Breast epithelium (tissue), 4 donors: ENCODE data around the gene MMP23B. TPM values are rescaled to one million over a fixed set of nuclear protein-coding genes. Genes with fewer than 3 reads are reported as not detected.
"Not testable (repeated sequence)": the region's sequence is repeated elsewhere in the genome, so short reads cannot be mapped to it uniquely, and the experiment has no call there.

Experiments
- DNase-seq, 2 donors: peaks; one replicate each; pipeline ENCODE4 v3.0.0-alpha.2; 2019; ENCODE audit warnings: low spot score in 2 of 2
- H3K27ac ChIP-seq, 2 donors: fragments of 200-600 bp; sonication (generic) in 1 of 2; one replicate each; pipeline ENCODE4 v1.5.1; 2016 to 2019; ENCODE audit warnings: mild to moderate bottlenecking in 1 of 2
- H3K27me3 ChIP-seq, 2 donors: fragments of 200-600 bp; sonication (generic) in 1 of 2; one replicate each; pipeline versions ENCODE4 v1.5.1 to v1.6.0; 2017 to 2019; ENCODE audit warnings: control low read depth in 1 of 2, mild to moderate bottlenecking in 1 of 2
- H3K36me3 ChIP-seq: fragments of 200-600 bp; one replicate; pipeline ENCODE4 v1.5.1; 2019
- H3K4me1 ChIP-seq, 2 donors: fragments of 200-600 bp; sonication (generic); one replicate each; pipeline ENCODE4 v1.5.1; 2016 to 2019; ENCODE audit warnings: control low read depth in 1 of 2
- H3K4me3 ChIP-seq, 3 donors: fragments of 200-600 bp; sonication (generic); 1 replicate in 2 of 3; 2 replicates in 1 of 3; pipeline ENCODE4 v1.5.1; 2016 to 2019; ENCODE audit warnings: mild to moderate bottlenecking in 3 of 3, moderate library complexity in 2 of 3
- H3K9me3 ChIP-seq, 2 donors: fragments of 200-600 bp; sonication (generic) in 1 of 2; one replicate each; pipeline ENCODE4 v1.5.1; 2016 to 2019; ENCODE audit warnings: control low read depth in 1 of 2
- POLR2A ChIP-seq: fragments of 450-650 bp; IDR thresholded peaks from one replicate; pipeline ENCODE4 v1.6.1; 2016; ENCODE audit warnings: antibody characterized with exemption, mild to moderate bottlenecking, moderate library complexity
- POLR2AphosphoS5 ChIP-seq, 3 donors: sonication (generic); formaldehyde crosslinking; IDR thresholded peaks; one replicate each; pipeline ENCODE4 v1.6.1; 2017; ENCODE audit warnings: antibody characterized with exemption in 3 of 3
- intact Hi-C: fragments of 100-400 bp; cut with DNase I; formaldehyde crosslinking; loops from one replicate; pipeline ENCODE4 v1.15.1; 2023; ENCODE audit warnings: low total_unique reads
- total RNA-seq, 3 donors: library from RNA; depleted of rRNA; stranded (reverse); fragments of >200 nt; gene quantifications; one replicate each; pipeline ENCODE4 v1.1.0, GENCODE V29; 2016
- TF ChIP-seq, protein P1 (sequence below), 3 donors: fragments of 450-650 bp; IDR thresholded peaks; one replicate each; pipeline ENCODE4 v1.5.1; 2016 to 2017; ENCODE audit warnings: antibody characterized with exemption in 3 of 3, mild to moderate bottlenecking in 3 of 3, moderate library complexity in 3 of 3

Gene MMP23B
- total RNA-seq, 3 donors from 2014 or later: 2.7 to 15.5 (median 7.5) TPM

DNA sequence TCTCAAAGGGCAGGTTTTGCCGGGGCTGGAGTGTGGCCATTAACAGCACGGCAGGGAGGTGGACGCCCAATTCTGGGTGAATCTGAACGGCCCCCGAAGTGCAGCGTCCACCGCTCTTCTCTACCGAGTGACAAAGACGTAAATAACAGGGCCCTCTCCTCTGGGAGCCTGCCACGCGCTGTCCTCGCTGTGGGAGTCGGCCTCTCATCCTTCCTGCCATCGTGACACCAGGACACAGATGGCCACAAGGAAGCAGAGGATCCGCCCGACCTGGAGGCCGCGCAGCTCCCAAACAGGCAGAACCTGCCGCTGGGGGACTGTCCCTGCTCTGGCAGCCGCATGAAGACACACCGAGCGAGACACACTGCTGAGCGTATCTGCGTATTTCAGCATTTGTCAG lies 38.9 kb downstream of the MMP23B start:
- Histone ChIP-seq H3K4me3 (no peak overlapping the region), H3K9me3 (no peaks in the 10 kb centered on the region), H3K27ac (no peak overlapping the region), H3K36me3 (peaks cover under 1% of the 10 kb centered on the region), H3K4me1 (no peaks in the 10 kb centered on the region), H3K27me3 (no peaks in the 10 kb centered on the region)
- intact Hi-C loops: no loop called here
- DNase-seq: no peak
- TF ChIP-seq POLR2A (no peak), POLR2AphosphoS5 (IDR thresholded peaks at IDR 0.05) (no peak)
- TF ChIP-seq, protein P1, sequence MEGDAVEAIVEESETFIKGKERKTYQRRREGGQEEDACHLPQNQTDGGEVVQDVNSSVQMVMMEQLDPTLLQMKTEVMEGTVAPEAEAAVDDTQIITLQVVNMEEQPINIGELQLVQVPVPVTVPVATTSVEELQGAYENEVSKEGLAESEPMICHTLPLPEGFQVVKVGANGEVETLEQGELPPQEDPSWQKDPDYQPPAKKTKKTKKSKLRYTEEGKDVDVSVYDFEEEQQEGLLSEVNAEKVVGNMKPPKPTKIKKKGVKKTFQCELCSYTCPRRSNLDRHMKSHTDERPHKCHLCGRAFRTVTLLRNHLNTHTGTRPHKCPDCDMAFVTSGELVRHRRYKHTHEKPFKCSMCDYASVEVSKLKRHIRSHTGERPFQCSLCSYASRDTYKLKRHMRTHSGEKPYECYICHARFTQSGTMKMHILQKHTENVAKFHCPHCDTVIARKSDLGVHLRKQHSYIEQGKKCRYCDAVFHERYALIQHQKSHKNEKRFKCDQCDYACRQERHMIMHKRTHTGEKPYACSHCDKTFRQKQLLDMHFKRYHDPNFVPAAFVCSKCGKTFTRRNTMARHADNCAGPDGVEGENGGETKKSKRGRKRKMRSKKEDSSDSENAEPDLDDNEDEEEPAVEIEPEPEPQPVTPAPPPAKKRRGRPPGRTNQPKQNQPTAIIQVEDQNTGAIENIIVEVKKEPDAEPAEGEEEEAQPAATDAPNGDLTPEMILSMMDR (IDR thresholded peaks at IDR 0.05): no peak

DNA sequence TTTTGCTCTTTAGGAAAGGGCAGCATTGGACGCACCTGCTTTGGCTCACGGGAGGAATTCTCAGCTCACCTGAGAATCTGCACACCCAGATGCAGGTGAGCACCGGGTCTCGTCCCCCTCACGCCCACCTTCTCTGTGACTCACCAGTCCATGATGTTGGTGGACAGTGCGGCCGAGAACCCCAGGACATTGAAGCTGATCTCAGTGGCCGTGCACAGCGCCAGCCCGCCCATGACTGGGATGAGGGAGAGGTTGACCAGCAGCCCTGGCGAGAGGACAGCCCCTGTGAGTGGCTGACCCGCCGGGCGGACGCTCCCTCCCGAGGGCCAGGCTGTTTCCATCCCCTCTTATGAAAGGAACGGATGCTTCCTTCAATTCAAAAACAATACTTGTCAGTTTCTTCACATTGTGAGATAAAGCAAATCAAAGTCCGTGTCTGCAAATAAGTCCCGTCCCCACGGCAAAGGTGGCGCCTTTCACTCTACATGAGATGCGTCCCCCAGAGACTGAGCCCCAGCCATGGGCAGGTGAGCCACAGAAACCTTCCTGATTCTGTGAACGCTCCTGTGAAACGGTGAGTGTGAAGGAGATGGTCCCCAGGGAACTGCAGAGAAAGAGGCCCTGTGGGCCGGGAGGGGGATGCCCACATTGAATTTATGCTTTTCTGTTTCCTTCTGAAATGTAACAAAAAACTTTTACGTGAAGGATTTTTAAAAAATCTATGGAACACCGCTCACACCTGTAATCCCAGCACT lies 39.6 kb downstream of the MMP23B start:
- no peak for DNase-seq
- Histone ChIP-seq H3K27me3 (no peaks in the 10 kb centered on the region), H3K27ac (no peak overlapping the region), H3K4me3 (no peak overlapping the region), H3K36me3 (no peaks in the 10 kb centered on the region), H3K4me1 (no peaks in the 10 kb centered on the region), H3K9me3 (no peaks in the 10 kb centered on the region)
- TF ChIP-seq, protein P1 (IDR thresholded peaks at IDR 0.05): no peak
- TF ChIP-seq POLR2A (no peak), POLR2AphosphoS5 (IDR thresholded peaks at IDR 0.05) (no peak)
- intact Hi-C loops: no loop called here

DNA sequence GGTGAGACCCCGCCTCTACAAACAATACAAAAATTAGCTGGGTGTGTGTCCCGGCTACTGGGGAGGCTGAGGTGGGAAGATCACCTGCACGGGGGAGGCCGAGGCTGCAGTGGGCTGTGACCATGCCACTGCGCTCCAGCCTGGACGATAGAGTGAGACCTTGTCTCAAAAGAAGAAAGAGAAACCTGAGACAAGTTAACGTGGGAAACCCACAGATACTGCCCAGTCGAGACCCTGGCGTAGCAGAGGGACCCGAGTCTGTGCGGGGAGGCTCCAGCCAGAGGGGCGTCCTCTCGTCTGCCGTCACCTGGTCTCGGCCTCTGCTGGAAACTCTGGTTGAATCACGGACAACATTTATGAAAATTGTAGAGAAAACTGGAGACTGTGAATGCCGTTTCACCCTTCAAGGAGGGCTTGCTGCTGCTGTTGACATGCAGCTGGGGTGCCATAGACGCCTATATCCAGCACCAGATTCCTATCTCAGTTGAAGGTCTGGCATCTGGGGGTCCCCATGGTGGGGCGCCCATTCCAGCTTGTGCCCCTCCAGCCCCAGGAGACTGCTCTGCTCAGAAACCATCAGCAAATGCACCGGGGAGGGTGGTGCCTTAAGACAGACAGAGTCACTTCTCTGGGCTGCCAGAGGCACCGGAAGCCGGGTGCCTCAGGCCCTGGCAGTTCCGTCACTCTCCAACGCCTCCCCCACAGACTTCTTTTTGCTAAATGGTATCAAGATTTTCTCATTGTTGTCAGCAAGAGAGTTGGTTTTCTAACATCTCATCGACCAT lies 40.4 kb downstream of the MMP23B start:
- TF ChIP-seq, protein P1 (IDR thresholded peaks at IDR 0.05): no peak
- no peak for TF ChIP-seq POLR2AphosphoS5 (IDR thresholded peaks at IDR 0.05)
- no peak for TF ChIP-seq POLR2A
- no peaks in the 10 kb centered on the region for H3K9me3 ChIP-seq
- H3K4me3 ChIP-seq: no peak overlapping the region
- no peaks in the 10 kb centered on the region for H3K4me1 ChIP-seq
- no peaks in the 10 kb centered on the region for H3K27me3 ChIP-seq
- intact Hi-C loops: no loop called here
- no peak overlapping the region for H3K27ac ChIP-seq
- H3K36me3 ChIP-seq: no peaks in the 10 kb centered on the region
- no peak for DNase-seq

DNA sequence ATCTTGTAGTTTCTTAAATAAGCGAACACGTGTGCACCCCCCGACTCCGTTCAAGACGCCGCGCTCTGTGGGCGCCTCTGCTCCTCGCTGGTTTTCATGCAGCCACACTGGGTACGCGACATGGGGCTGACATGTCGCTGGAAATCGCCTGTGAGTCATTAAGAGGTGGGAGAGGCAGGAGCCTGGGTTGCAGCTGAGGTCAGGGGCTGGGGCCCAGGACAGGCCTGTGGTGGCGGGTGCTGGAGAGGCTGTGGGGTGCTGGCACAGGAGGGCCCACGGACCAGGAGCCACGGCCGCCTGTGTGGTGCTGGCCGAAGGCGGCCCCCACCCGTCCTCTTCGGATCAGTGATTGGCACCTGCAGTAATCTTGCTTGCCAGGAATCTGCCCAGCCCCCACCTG lies 42.8 kb downstream of the MMP23B start:
- H3K27me3 ChIP-seq, intact Hi-C loops, H3K36me3 ChIP-seq, H3K27ac ChIP-seq, H3K9me3 ChIP-seq, H3K4me3 ChIP-seq: not testable (repeated sequence)
- H3K4me1 ChIP-seq: peaks cover 0 to 12% of the 10 kb centered on the region in 2 donors
- DNase-seq: peak in 1 of 2 donors; percentile 12

DNA sequence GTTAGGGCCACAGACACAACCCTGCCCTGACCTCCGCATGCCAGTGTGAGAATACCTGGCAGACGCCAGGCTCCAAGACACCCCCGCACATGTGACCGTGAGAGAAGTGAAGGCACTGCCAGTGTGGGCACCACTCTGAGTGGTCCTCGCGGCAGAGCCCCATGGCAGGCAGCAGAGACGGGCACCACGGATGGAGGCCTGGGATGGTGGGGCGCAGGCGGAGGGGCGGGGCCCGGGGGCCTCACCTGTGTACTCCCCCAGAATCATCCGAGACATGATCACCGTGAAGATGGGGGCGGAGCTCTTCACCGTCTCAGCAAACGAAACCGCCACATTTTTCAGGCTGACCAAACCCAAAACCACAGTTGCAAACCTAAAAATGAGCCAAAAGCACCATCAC lies 43.2 kb downstream of the MMP23B start:
- H3K36me3 ChIP-seq, H3K4me3 ChIP-seq, DNase-seq, H3K27ac ChIP-seq, H3K9me3 ChIP-seq, intact Hi-C loops, H3K27me3 ChIP-seq: not testable (repeated sequence)
- peaks cover 0 to 12% of the 10 kb centered on the region in 2 donors for H3K4me1 ChIP-seq

DNA sequence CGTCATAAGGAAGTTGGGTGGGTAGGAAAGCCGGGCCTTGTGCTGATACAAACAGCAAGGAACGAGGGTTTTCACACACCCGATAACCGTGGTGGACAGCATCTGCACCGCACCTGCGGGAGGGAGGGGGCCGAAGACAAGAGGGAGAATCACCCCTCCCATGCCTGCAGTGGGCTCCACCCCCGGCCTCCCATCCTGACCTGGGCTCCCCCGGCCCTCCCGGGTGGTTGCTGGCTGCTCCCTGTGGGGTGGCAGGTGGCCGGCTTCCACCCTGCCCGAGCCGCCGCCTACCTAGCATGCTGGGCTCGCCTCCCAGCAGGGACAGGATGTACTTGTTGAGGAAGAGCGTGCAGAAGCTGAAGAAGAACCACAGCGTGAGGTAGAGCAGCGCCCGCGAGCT lies 44.1 kb downstream of the MMP23B start:
- DNase-seq, intact Hi-C loops, H3K4me3 ChIP-seq, H3K27me3 ChIP-seq, H3K36me3 ChIP-seq, H3K9me3 ChIP-seq, H3K27ac ChIP-seq: not testable (repeated sequence)
- H3K4me1 ChIP-seq: peaks cover 0 to 12% of the 10 kb centered on the region in 2 donors
